HEK293 (cell line): ENCODE measurements around the gene ZG16.
"Not testable (repeated sequence)": the region's sequence is repeated elsewhere in the genome, so short reads cannot be mapped to it uniquely, and the experiment has no call there.

ENCODE experiments used
- CTCF ChIA-PET: fragments of 350-600 bp; formaldehyde crosslinking; extraction: SDS; loops from one replicate; lab custom pipeline; 2021; ENCODE audit warnings: antibody characterized with exemption; lab: Yijun Ruan, JAX
- POLR2A ChIA-PET: fragments of 300-600 bp; formaldehyde crosslinking; extraction: SDS; loops from one replicate; lab custom pipeline; 2020; ENCODE audit warnings: antibody characterized with exemption, inconsistent platforms; lab: Yijun Ruan, JAX
- H3K27ac ChIP-seq: fragments of 200-500 bp; sonication (Bioruptor generic); 2 replicates; pipeline ENCODE4 v1.5.1; 2014; ENCODE audit warnings: low read depth, low read length, control low read depth, inconsistent platforms; ENCODE audit errors: extremely low read depth
- H3K36me3 ChIP-seq, 2 experiments: fragments of 200-500 bp in 1 of 2; sonication (Bioruptor generic) in 1 of 2; 1 replicate in 1 of 2; 2 replicates in 1 of 2; pipeline ENCODE4 v1.5.1; 2014 to 2017; ENCODE audit warnings: inconsistent platforms in 2 of 2, low read length in 2 of 2; ENCODE audit not compliant: control insufficient read depth in 2 of 2, insufficient read depth in 1 of 2
- H3K4me1 ChIP-seq: fragments of 200-500 bp; sonication (Bioruptor generic); 2 replicates; pipeline ENCODE4 v1.5.1; 2014; ENCODE audit warnings: mild to moderate bottlenecking, low read length, inconsistent platforms; ENCODE audit not compliant: control insufficient read depth, insufficient read depth
- H3K4me3 ChIP-seq: 2 replicates; pipeline ENCODE4 v1.5.1; 2011; ENCODE audit warnings: low read depth, mild to moderate bottlenecking, control low read depth, low read length, moderate library complexity
- H3K9me3 ChIP-seq: fragments of 200-500 bp; sonication (Bioruptor generic); 2 replicates; pipeline ENCODE4 v1.5.1; 2014; ENCODE audit warnings: low read depth, low read length, inconsistent platforms; ENCODE audit not compliant: control insufficient read depth, insufficient read depth
- GLIS2 ChIP-seq: fragments of 450-650 bp; formaldehyde crosslinking; IDR thresholded peaks from 2 replicates; pipeline ENCODE4 v1.5.1; 2016; ENCODE audit warnings: missing biosample characterization, missing genetic modification characterization
- KLF1 ChIP-seq: fragments of 450-650 bp; formaldehyde crosslinking; IDR thresholded peaks from 2 replicates; pipeline ENCODE4 v1.5.1; 2016; ENCODE audit warnings: missing biosample characterization, missing genetic modification characterization
- SP3 ChIP-seq: fragments of 450-650 bp; formaldehyde crosslinking; IDR thresholded peaks from 2 replicates; pipeline ENCODE4 v1.5.1; 2016; ENCODE audit warnings: missing biosample characterization, missing genetic modification characterization
- WT1 ChIP-seq: fragments of 450-650 bp; formaldehyde crosslinking; IDR thresholded peaks from 2 replicates; pipeline ENCODE4 v1.5.1; 2016; ENCODE audit warnings: missing biosample characterization, missing genetic modification characterization
- ZBTB17 ChIP-seq: fragments of 450-650 bp; formaldehyde crosslinking; IDR thresholded peaks from 2 replicates; pipeline ENCODE4 v1.5.1; 2016; ENCODE audit warnings: missing biosample characterization, missing genetic modification characterization
- ZBTB21 ChIP-seq: fragments of 450-650 bp; formaldehyde crosslinking; IDR thresholded peaks from 2 replicates; pipeline ENCODE4 v1.5.1; 2017; ENCODE audit warnings: missing biosample characterization, missing genetic modification characterization
- ZEB2 ChIP-seq: fragments of 450-650 bp; formaldehyde crosslinking; IDR thresholded peaks from 2 replicates; pipeline ENCODE4 v1.5.1; 2016; ENCODE audit warnings: missing biosample characterization, missing genetic modification characterization
- ZFP3 ChIP-seq: fragments of 450-650 bp; formaldehyde crosslinking; IDR thresholded peaks from 2 replicates; pipeline ENCODE4 v1.5.1; 2016; ENCODE audit warnings: low read depth, missing biosample characterization, missing genetic modification characterization
- ZNF112 ChIP-seq: fragments of 450-650 bp; formaldehyde crosslinking; IDR thresholded peaks from 2 replicates; pipeline ENCODE4 v1.5.0; 2017; ENCODE audit warnings: missing biosample characterization, missing genetic modification characterization
- ZNF223 ChIP-seq: fragments of 450-650 bp; formaldehyde crosslinking; IDR thresholded peaks from 2 replicates; pipeline ENCODE4 v1.5.1; 2016; ENCODE audit warnings: missing biosample characterization, missing genetic modification characterization
- ZNF24 ChIP-seq: fragments of 450-650 bp; formaldehyde crosslinking; IDR thresholded peaks from 2 replicates; pipeline ENCODE4 v1.5.1; 2016; ENCODE audit warnings: missing biosample characterization, missing genetic modification characterization
- ZNF311 ChIP-seq: fragments of 450-650 bp; formaldehyde crosslinking; IDR thresholded peaks from 2 replicates; pipeline ENCODE4 v1.5.1; 2017; ENCODE audit warnings: missing biosample characterization, missing genetic modification characterization, borderline replicate concordance
- ZNF335 ChIP-seq: fragments of 450-650 bp; formaldehyde crosslinking; conservative IDR thresholded peaks from 2 replicates; pipeline ENCODE4 v1.5.1; 2016; ENCODE audit warnings: missing biosample characterization, missing genetic modification characterization
- ZNF473 ChIP-seq: fragments of 450-650 bp; formaldehyde crosslinking; IDR thresholded peaks from 2 replicates; pipeline ENCODE4 v1.5.1; 2017; ENCODE audit warnings: missing biosample characterization, missing genetic modification characterization
- ZNF510 ChIP-seq: fragments of 450-650 bp; formaldehyde crosslinking; IDR thresholded peaks from 2 replicates; pipeline ENCODE4 v1.5.1; 2018; ENCODE audit warnings: mild to moderate bottlenecking, missing genetic modification characterization, missing biosample characterization; ENCODE audit not compliant: insufficient replicate concordance
- ZNF747 ChIP-seq: fragments of 450-650 bp; formaldehyde crosslinking; IDR thresholded peaks from 2 replicates; pipeline ENCODE4 v1.5.1; 2016; ENCODE audit warnings: missing biosample characterization, missing genetic modification characterization
- ZSCAN23 ChIP-seq: fragments of 450-650 bp; formaldehyde crosslinking; IDR thresholded peaks from 2 replicates; pipeline ENCODE4 v1.5.1; 2016; ENCODE audit warnings: missing biosample characterization, missing genetic modification characterization
- TF ChIP-seq, protein P1 (sequence below): fragments of 450-650 bp; formaldehyde crosslinking; IDR thresholded peaks from 2 replicates; pipeline ENCODE4 v1.5.1; 2016; ENCODE audit warnings: missing biosample characterization, missing genetic modification characterization
- TF ChIP-seq, protein P2 (sequence below): fragments of 450-650 bp; formaldehyde crosslinking; IDR thresholded peaks from 2 replicates; pipeline ENCODE4 v1.5.1; 2016; ENCODE audit warnings: missing biosample characterization, missing genetic modification characterization
- TF ChIP-seq, protein P3 (sequence below): fragments of 450-650 bp; formaldehyde crosslinking; IDR thresholded peaks from 2 replicates; pipeline ENCODE4 v1.5.1; 2017; ENCODE audit warnings: missing biosample characterization, mild to moderate bottlenecking, missing genetic modification characterization, moderate library complexity

ZG16 gene

DNA sequence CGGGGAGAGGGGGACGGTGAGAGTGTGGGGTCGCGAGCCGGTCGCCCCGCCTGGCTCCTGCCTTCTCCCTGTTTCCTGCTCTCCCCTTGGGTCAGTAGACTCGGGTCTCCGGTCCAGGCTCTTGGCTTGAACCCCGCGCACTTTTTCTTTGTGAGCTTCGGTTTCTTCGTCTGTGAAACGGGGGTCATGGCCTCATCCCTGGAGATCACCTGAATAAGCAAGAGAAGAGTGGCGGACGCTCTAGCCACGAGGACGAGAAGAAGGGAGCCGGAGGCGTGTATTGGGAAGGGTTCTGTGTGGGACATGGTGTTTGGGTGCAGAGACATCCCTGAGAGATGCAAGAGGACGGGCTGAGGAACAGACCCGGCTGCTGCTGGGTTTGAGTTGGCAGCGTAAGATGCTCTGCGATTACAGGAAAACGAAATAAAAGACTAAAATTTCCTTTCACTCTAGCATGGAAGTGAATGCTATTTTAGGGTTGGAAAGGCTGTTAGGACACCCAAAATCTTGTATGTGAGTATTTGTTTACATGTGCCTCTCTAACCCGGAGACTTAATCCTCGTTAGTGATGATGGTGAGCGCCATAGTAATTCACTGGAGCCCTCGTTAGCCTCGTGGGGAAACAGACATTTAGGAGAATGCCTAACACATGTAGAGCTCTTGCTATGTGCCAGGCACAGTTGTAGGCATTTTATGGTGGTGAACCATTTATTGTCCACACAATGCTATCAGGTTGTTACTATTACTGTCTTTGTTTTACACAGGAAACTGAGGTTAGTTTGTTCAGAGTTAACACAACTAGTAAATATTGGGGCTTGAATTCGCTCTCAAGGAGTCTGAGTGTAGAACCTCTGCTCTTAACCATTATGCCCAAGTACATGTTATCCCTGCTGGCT is 13.1 kb downstream of the ZG16 start (continued):
- TF ChIP-seq, protein P1, sequence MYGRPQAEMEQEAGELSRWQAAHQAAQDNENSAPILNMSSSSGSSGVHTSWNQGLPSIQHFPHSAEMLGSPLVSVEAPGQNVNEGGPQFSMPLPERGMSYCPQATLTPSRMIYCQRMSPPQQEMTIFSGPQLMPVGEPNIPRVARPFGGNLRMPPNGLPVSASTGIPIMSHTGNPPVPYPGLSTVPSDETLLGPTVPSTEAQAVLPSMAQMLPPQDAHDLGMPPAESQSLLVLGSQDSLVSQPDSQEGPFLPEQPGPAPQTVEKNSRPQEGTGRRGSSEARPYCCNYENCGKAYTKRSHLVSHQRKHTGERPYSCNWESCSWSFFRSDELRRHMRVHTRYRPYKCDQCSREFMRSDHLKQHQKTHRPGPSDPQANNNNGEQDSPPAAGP (tag by site-specific recombination): peak; percentile 8; the same call in 1 of the 2 replicates
- TF ChIP-seq, protein P2, sequence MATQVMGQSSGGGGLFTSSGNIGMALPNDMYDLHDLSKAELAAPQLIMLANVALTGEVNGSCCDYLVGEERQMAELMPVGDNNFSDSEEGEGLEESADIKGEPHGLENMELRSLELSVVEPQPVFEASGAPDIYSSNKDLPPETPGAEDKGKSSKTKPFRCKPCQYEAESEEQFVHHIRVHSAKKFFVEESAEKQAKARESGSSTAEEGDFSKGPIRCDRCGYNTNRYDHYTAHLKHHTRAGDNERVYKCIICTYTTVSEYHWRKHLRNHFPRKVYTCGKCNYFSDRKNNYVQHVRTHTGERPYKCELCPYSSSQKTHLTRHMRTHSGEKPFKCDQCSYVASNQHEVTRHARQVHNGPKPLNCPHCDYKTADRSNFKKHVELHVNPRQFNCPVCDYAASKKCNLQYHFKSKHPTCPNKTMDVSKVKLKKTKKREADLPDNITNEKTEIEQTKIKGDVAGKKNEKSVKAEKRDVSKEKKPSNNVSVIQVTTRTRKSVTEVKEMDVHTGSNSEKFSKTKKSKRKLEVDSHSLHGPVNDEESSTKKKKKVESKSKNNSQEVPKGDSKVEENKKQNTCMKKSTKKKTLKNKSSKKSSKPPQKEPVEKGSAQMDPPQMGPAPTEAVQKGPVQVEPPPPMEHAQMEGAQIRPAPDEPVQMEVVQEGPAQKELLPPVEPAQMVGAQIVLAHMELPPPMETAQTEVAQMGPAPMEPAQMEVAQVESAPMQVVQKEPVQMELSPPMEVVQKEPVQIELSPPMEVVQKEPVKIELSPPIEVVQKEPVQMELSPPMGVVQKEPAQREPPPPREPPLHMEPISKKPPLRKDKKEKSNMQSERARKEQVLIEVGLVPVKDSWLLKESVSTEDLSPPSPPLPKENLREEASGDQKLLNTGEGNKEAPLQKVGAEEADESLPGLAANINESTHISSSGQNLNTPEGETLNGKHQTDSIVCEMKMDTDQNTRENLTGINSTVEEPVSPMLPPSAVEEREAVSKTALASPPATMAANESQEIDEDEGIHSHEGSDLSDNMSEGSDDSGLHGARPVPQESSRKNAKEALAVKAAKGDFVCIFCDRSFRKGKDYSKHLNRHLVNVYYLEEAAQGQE (tag by site-specific recombination): 0 out of 2 replicates have a peak, but pooled peaks have one; percentile 13
- TF ChIP-seq, protein P3, sequence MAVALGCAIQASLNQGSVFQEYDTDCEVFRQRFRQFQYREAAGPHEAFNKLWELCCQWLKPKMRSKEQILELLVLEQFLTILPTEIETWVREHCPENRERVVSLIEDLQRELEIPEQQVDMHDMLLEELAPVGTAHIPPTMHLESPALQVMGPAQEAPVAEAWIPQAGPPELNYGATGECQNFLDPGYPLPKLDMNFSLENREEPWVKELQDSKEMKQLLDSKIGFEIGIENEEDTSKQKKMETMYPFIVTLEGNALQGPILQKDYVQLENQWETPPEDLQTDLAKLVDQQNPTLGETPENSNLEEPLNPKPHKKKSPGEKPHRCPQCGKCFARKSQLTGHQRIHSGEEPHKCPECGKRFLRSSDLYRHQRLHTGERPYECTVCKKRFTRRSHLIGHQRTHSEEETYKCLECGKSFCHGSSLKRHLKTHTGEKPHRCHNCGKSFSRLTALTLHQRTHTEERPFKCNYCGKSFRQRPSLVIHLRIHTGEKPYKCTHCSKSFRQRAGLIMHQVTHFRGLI (tag by site-specific recombination): no peak
- TF ChIP-seq ZSCAN23 (tag by site-specific recombination): no peak
- peak; percentile 65; the same call in 1 of the 2 replicates for TF ChIP-seq SP3 (tag by site-specific recombination)
- no peak for TF ChIP-seq ZNF112
- peak; percentile 70 for TF ChIP-seq ZNF335 (tag by site-specific recombination)
- no peak for TF ChIP-seq GLIS2
- peak; percentile 66 for TF ChIP-seq ZNF24 (tag by site-specific recombination)

DNA sequence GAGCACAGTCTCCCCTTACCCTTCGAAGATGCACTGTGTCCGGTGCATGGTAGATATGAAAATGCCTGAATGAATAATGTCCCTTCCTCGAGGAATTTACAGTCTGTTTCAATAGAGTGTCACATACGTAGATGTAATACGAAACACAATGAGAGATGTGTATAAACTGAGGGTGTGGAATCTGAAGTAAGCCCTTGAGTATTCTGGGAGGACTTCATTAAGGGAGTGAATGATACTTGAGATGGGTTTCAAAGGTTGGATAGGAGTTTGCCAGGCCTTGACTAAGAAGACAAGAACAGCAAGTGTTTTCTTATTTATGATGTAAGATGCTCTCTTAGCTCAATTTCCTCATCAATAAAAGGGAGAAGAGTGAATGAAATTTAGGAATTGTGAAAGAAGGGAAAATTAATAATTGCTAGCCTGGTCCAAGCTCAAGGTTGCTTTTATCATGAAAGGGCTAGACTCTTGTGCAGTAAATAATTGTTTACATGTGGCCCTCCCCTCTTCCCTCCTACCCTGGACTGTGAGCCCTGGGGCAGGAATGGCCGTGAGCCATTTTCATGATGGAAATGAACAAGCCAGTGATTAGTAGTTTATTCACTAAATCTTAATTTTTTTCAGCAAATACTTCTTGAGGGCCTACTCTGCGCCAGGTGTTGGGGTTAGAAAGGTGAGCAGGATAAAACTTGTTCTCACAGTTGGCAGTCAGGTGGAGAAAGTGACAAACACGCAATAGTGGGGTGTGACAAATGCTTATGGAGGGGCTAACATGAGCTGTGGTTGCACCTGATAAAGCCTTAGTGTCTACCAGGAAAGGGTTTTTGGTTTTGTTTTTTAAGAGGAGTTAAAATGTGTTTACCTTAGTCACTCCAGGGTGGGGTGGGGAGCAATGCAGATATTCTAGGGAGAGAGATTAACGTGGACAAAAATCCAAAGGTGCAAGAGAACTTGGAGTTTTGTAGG is 14.1 kb downstream of the ZG16 start:
- Histone ChIP-seq H3K4me1 (0 out of 2 replicates have a peak, but pooled peaks cover 2% of the 10 kb centered on the region), H3K27ac (peak overlapping the region; percentile 90; the same call in 1 of the 2 replicates)
- TF ChIP-seq ZNF510 (tag by site-specific recombination): no peak
- TF ChIP-seq KLF1 (tag by site-specific recombination): peak; percentile 56
- no peak for TF ChIP-seq ZEB2 (tag by site-specific recombination)
- peak; percentile 26; the same call in 1 of the 2 replicates for TF ChIP-seq ZBTB17 (tag by site-specific recombination)
- no peak for TF ChIP-seq ZBTB21 (tag by site-specific recombination)
- TF ChIP-seq ZFP3: peak; percentile 92
- TF ChIP-seq WT1 (tag by site-specific recombination): peak; percentile 81
- TF ChIP-seq ZNF223 (tag by site-specific recombination): no peak
- TF ChIP-seq ZNF747 (tag by site-specific recombination): no peak
- no peak for TF ChIP-seq ZNF311 (tag by site-specific recombination)
- peak; percentile 13; the same call in 1 of the 2 replicates for TF ChIP-seq ZNF335 (tag by site-specific recombination)
- no peak for TF ChIP-seq ZNF473 (tag by site-specific recombination)
- TF ChIP-seq, all 188 proteins: peak for 5
- Histone ChIP-seq H3K4me3 (peak overlapping the region; percentile 93), H3K36me3 (peaks cover 4 to 28% of the 10 kb centered on the region in 2 experiments; a peak in 1 of 3 replicates), H3K9me3 (no peaks in the 10 kb centered on the region)
- ChIA-PET CTCF (interaction anchor here (1.0 to 3.5 kb wide), 4 partner anchors 11 to 92 kb away, joined by 3 to 28 read pairs (median 6); no protein-coding TSS in a partner anchor), POLR2A (interaction anchor here (0.8 to 2.7 kb wide), 2 partner anchors 15 to 23 kb away, joined by 14 to 31 read pairs; partner anchors contain the start of gene MAZ)

DNA sequence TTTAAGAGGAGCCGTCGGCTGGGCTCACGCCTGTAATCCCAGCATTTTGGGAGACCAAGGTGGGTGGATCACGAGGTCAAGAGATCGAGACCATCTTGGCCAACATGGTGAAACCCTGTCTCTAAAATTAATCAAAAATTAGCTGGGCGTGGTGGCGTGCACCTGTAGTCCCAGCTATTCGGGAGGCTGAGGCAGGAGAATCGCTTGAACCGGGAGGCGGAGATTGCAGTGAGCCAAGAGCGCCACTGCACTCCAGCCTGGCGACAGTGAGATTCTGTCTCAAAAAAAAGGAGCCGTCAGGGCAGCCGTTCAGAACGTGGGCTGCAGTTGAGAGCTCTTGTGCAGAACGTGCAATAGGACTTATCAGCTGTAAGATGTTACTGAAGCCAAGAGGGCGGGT is 15.1 kb downstream of the ZG16 start:
- H3K4me1 ChIP-seq, CTCF ChIA-PET, H3K27ac ChIP-seq, H3K4me3 ChIP-seq, H3K9me3 ChIP-seq: not testable (repeated sequence)
- POLR2A ChIA-PET: interaction anchor here (0.8 kb wide), 1 partner anchor 9 kb away, joined by 4 read pairs; no protein-coding TSS in a partner anchor
- H3K36me3 ChIP-seq: peaks cover 10 to 38% of the 10 kb centered on the region in 2 experiments
